RKO (cell line): ENCODE measurements around the gene SLC25A51.

Source experiments
- DNase-seq: peaks from one replicate; pipeline ENCODE4 v3.0.0-alpha.2; 2016; ENCODE audit warnings: low spot score

Gene SLC25A51

GRCh38 chr9:37936965-37937364, 33.0 kb upstream of the SLC25A51 start:
- no peak for DNase-seq

GRCh38 chr9:37936376-37936775, 32.4 kb upstream of the SLC25A51 start:
- no peak for DNase-seq

GRCh38 chr9:37935096-37935495, 31.2 kb upstream of the SLC25A51 start:
- DNase-seq = no peak

- DNase-seq = no peak
Measured at GRCh38 chr9:37931592-37931991, 27.7 kb upstream of the SLC25A51 start.

GRCh38 chr9:37929441-37929895, 25.5 kb upstream of the SLC25A51 start:
- no peak for DNase-seq

- DNase-seq = no peak
Measured at GRCh38 chr9:37928552-37929430, 24.9 kb upstream of the SLC25A51 start.

GRCh38 chr9:37927601-37928551, 23.9 kb upstream of the SLC25A51 start:
- DNase-seq = no peak

- DNase-seq = no peak
Measured at GRCh38 chr9:37927132-37927531, 23.2 kb upstream of the SLC25A51 start.

GRCh38 chr9:37926737-37927118, 22.8 kb upstream of the SLC25A51 start:
- no peak for DNase-seq

- no peak for DNase-seq
Measured at GRCh38 chr9:37925786-37926736, 22.1 kb upstream of the SLC25A51 start.

- no peak for DNase-seq
Measured at GRCh38 chr9:37925006-37925405, 21.1 kb upstream of the SLC25A51 start.

GRCh38 chr9:37924538-37924937, 20.6 kb upstream of the SLC25A51 start:
- no peak for DNase-seq

GRCh38 chr9:37923796-37924427, 20.0 kb upstream of the SLC25A51 start:
- no peak for DNase-seq

GRCh38 chr9:37923118-37923795, 19.3 kb upstream of the SLC25A51 start:
- no peak for DNase-seq

GRCh38 chr9:37922363-37923117, 18.6 kb upstream of the SLC25A51 start:
- no peak for DNase-seq

- DNase-seq = no peak
Measured at GRCh38 chr9:37921546-37922300, 17.8 kb upstream of the SLC25A51 start.

GRCh38 chr9:37921168-37921510, 17.2 kb upstream of the SLC25A51 start:
- no peak for DNase-seq

GRCh38 chr9:37920471-37921167, 16.7 kb upstream of the SLC25A51 start:
- DNase-seq = no peak

- DNase-seq = no peak
Measured at GRCh38 chr9:37919956-37920335, 16.0 kb upstream of the SLC25A51 start.
